Parathyroid adenoma (tissue), 2 donors: ENCODE data around the gene GRAP2.

ENCODE experiments used
- H2AFZ ChIP-seq: fragments of 300-600 bp; sonication (generic); one replicate; pipeline ENCODE4 v1.7.0; 2017; ENCODE audit warnings: antibody characterized with exemption, mild to moderate bottlenecking
- H3K27ac ChIP-seq: fragments of 300-600 bp; sonication (generic); one replicate; pipeline ENCODE4 v1.7.0; 2017
- H3K27me3 ChIP-seq: fragments of 300-600 bp; sonication (generic); one replicate; pipeline ENCODE4 v1.7.0; 2017; ENCODE audit warnings: low read length; ENCODE audit not compliant: control insufficient read depth, insufficient read depth
- H3K36me3 ChIP-seq: fragments of 300-600 bp; sonication (generic); one replicate; pipeline ENCODE4 v1.7.0; 2017; ENCODE audit warnings: low read length; ENCODE audit not compliant: control insufficient read depth, insufficient read depth
- H3K4me1 ChIP-seq: fragments of 300-600 bp; sonication (generic); one replicate; pipeline ENCODE4 v1.7.0; 2017; ENCODE audit warnings: control low read depth
- H3K4me2 ChIP-seq: fragments of 300-600 bp; sonication (generic); one replicate; pipeline ENCODE4 v1.7.0; 2017; ENCODE audit warnings: low read length
- H3K4me3 ChIP-seq: fragments of 300-600 bp; sonication (generic); one replicate; pipeline ENCODE4 v1.7.0; 2017; ENCODE audit warnings: low read depth, low read length
- H3K79me2 ChIP-seq: fragments of 300-600 bp; sonication (generic); one replicate; pipeline ENCODE4 v1.7.0; 2017; ENCODE audit warnings: control low read depth
- H3K9ac ChIP-seq: fragments of 300-600 bp; sonication (generic); one replicate; pipeline ENCODE4 v1.7.0; 2017; ENCODE audit warnings: mild to moderate bottlenecking
- H3K9me3 ChIP-seq: fragments of 300-600 bp; sonication (generic); one replicate; pipeline ENCODE4 v1.7.0; 2017; ENCODE audit warnings: low read length; ENCODE audit not compliant: control insufficient read depth
- TF ChIP-seq, protein P1 (sequence below): fragments of 300-600 bp; sonication (generic); IDR thresholded peaks from one replicate; pipeline ENCODE4 v1.7.0; 2017; ENCODE audit warnings: antibody characterized with exemption, mild to moderate bottlenecking
- donor health status: primary hyperparathyroidism.

GRAP2 gene

DNA sequence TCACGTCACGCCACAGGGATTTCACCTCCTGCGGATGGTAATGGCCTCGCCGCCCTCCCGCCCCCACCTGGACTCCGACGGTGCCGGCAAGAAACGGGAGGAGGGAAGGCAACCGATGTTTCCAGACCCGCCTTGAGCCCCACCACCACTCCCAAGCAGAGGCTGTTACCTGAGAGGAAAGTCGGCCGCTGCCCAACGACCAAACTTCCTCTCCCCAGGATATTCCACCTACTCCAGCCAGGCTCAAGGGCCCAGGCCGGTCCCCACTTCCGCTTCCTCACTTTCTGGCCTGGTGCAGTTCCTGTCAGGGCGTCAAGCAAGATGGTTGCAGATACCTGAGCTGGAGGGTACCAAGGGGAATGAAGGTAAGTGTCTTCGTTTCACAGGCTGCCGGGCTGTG, 7.4 kb upstream of the GRAP2 start, which contains the start of gene ENTHD1:
ENTHD1 (minus strand) TSS at position 235 of the 400 bp plus-strand sequence. CDS start 6,012 bp downstream, outside the sequence.
- Histone ChIP-seq H2AFZ (no peak within 1 kb of the TSS), H3K4me1 (no peaks in the 10 kb centered on the region), H3K27ac (no peak within 1 kb of the TSS), H3K36me3 (no peaks in the 10 kb centered on the region), H3K9ac (no peak within 1 kb of the TSS), H3K4me3 (no peak within 1 kb of the TSS), H3K27me3 (no peaks in the 10 kb centered on the region), H3K4me2 (no peak within 1 kb of the TSS), H3K9me3 (no peaks in the 10 kb centered on the region), H3K79me2 (no peaks in the 10 kb centered on the region)
- TF ChIP-seq, protein P1, sequence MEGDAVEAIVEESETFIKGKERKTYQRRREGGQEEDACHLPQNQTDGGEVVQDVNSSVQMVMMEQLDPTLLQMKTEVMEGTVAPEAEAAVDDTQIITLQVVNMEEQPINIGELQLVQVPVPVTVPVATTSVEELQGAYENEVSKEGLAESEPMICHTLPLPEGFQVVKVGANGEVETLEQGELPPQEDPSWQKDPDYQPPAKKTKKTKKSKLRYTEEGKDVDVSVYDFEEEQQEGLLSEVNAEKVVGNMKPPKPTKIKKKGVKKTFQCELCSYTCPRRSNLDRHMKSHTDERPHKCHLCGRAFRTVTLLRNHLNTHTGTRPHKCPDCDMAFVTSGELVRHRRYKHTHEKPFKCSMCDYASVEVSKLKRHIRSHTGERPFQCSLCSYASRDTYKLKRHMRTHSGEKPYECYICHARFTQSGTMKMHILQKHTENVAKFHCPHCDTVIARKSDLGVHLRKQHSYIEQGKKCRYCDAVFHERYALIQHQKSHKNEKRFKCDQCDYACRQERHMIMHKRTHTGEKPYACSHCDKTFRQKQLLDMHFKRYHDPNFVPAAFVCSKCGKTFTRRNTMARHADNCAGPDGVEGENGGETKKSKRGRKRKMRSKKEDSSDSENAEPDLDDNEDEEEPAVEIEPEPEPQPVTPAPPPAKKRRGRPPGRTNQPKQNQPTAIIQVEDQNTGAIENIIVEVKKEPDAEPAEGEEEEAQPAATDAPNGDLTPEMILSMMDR: no peak

DNA sequence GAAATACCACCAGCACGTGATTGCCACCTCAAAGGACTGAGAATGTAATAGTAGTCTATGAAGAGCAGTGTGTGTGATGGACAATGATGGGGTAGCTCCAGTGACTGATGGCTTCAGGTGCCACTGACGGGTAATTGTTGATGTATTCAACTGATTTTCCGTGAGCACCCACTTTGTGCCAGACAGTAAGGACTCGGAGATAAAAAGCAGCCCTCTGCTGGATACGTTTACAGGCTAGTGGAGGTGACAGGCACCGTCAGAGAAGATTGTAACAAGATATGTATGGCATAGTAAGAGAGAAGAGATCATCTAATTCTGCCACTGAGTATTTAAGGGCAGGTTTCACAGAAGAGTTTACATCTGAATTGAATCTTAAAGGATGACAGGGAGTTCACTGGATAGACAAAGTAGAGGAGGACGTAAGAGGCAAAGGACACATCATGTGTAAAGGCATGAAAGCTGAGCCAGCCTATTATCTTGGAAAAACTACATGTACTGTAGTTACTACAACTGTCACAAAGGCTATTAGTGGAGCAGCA, 6.3 kb upstream of the GRAP2 start:
- H3K9me3 ChIP-seq: no peaks in the 10 kb centered on the region
- no peak overlapping the region for H3K4me3 ChIP-seq
- no peaks in the 10 kb centered on the region for H3K36me3 ChIP-seq
- H3K27me3 ChIP-seq: no peaks in the 10 kb centered on the region
- H3K9ac ChIP-seq: no peak overlapping the region
- H3K4me2 ChIP-seq: no peak overlapping the region
- TF ChIP-seq, protein P1: no peak
- H2AFZ ChIP-seq: no peak overlapping the region
- no peaks in the 10 kb centered on the region for H3K79me2 ChIP-seq
- H3K27ac ChIP-seq: no peak overlapping the region
- no peaks in the 10 kb centered on the region for H3K4me1 ChIP-seq

DNA sequence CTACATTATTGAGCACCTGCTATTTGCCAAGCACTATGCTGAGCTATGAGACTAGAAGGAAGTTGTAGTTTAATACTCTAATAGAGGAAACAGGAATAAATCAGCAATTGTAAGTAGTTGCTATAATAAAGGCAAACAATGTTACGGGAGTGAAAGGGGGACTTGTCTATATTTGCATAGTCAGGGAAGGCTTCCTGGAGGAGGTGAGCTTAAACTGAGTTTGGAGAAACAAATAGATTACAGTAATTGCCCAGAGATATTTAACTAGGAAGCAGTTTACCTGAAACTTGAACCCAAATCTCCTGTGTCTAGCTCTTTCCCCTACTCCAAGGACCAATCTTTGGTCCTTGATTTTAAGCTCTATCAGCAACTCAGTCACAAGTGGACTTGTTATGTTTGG, 5.2 kb upstream of the GRAP2 start:
- no peak overlapping the region for H3K4me3 ChIP-seq
- no peak overlapping the region for H3K9ac ChIP-seq
- H3K4me1 ChIP-seq: no peaks in the 10 kb centered on the region
- no peaks in the 10 kb centered on the region for H3K9me3 ChIP-seq
- H3K27me3 ChIP-seq: no peaks in the 10 kb centered on the region
- TF ChIP-seq, protein P1: no peak
- no peak overlapping the region for H2AFZ ChIP-seq
- no peak overlapping the region for H3K27ac ChIP-seq
- H3K36me3 ChIP-seq: no peaks in the 10 kb centered on the region
- H3K4me2 ChIP-seq: no peak overlapping the region
- H3K79me2 ChIP-seq: no peaks in the 10 kb centered on the region

GRCh38 chr22:39896313-39896996, 4.4 kb upstream of the GRAP2 start:
- Histone ChIP-seq H2AFZ (no peak overlapping the region), H3K9me3 (no peaks in the 10 kb centered on the region), H3K36me3 (no peaks in the 10 kb centered on the region), H3K27ac (no peak overlapping the region), H3K27me3 (no peaks in the 10 kb centered on the region), H3K79me2 (no peaks in the 10 kb centered on the region), H3K4me2 (no peak overlapping the region), H3K4me1 (no peaks in the 10 kb centered on the region), H3K9ac (no peak overlapping the region), H3K4me3 (no peak overlapping the region)
- TF ChIP-seq, protein P1: no peak

DNA sequence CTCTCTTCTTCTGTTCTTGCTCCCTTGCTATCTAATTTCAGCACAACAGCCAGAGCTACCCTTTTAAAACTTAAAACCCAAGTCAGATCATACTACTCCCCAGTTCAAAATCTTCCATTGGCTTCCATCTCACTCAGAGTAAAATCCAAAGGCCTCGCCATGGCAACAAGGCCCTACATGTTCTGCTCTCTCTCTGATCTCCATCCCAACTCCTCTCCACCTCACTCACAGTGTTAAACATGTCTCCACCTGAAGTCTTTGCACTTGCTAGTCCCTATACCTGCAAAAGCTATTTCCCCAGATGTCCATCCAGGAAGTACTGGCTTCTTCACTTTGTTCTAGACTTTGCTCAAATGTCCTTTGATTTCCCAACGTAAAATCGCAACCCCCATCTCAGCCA, 3.0 kb upstream of the GRAP2 start:
- no peak overlapping the region for H3K9ac ChIP-seq
- H3K4me2 ChIP-seq: no peak overlapping the region
- TF ChIP-seq, protein P1: no peak
- no peaks in the 10 kb centered on the region for H3K36me3 ChIP-seq
- H2AFZ ChIP-seq: no peak overlapping the region
- no peak overlapping the region for H3K27ac ChIP-seq
- no peaks in the 10 kb centered on the region for H3K4me1 ChIP-seq
- no peaks in the 10 kb centered on the region for H3K9me3 ChIP-seq
- H3K4me3 ChIP-seq: no peak overlapping the region
- no peaks in the 10 kb centered on the region for H3K27me3 ChIP-seq
- no peaks in the 10 kb centered on the region for H3K79me2 ChIP-seq
